Kidney (tissue), 14 donors: ENCODE data around the gene ABI3BP. TPM values are rescaled to one million over a fixed set of nuclear protein-coding genes. Genes with fewer than 3 reads are reported as not detected.

Experiments
- DNase-seq, 5 donors: peaks; one replicate each; pipeline ENCODE4 v3.0.0-alpha.2; 2013 to 2020
- FAIRE-seq: peaks from 2 replicates; lab custom pipeline; 2012; peaks lifted over from hg19 to GRCh38; lab: Jason Lieb, UNC
- H3K27ac ChIP-seq, 2 donors: one replicate each; pipeline ENCODE4 v1.7.0; 2013; ENCODE audit warnings: low read depth in 2 of 2, low read length in 2 of 2, inconsistent platforms in 1 of 2
- H3K27me3 ChIP-seq: one replicate; pipeline ENCODE4 v1.7.1; 2013; ENCODE audit warnings: low read length, inconsistent platforms; ENCODE audit not compliant: control insufficient read depth, insufficient read depth
- H3K36me3 ChIP-seq, 3 donors: one replicate each; pipeline versions ENCODE4 v1.7.0 to v1.7.1; 2013; ENCODE audit warnings: low read length in 3 of 3, control low read depth in 1 of 3, inconsistent platforms in 1 of 3; ENCODE audit not compliant: insufficient read depth in 3 of 3, control insufficient read depth in 2 of 3
- H3K4me1 ChIP-seq, 3 donors: one replicate each; pipeline versions ENCODE4 v1.7.0 to v1.7.1; 2013; ENCODE audit warnings: low read length in 3 of 3, inconsistent platforms in 1 of 3, low read depth in 1 of 3; ENCODE audit not compliant: control insufficient read depth in 2 of 3, insufficient read depth in 2 of 3
- H3K4me3 ChIP-seq, 3 donors: one replicate each; pipeline versions ENCODE4 v1.7.0 to v1.8.1; 2013; ENCODE audit warnings: low read length in 3 of 3, control low read depth in 1 of 3, inconsistent platforms in 1 of 3
- H3K9ac ChIP-seq, 3 donors: one replicate each; pipeline versions ENCODE4 v1.7.0 to v1.7.1; 2013; ENCODE audit warnings: low read length in 3 of 3, control low read depth in 1 of 3, inconsistent platforms in 1 of 3
- H3K9me3 ChIP-seq, 3 donors: one replicate each; pipeline versions ENCODE4 v1.7.0 to v1.7.1; 2013; ENCODE audit warnings: low read length in 3 of 3, control low read depth in 1 of 3, inconsistent platforms in 1 of 3; ENCODE audit not compliant: control insufficient read depth in 2 of 3, insufficient read depth in 1 of 3
- intact Hi-C: fragments of 100-400 bp; cut with DNase I; formaldehyde crosslinking; loops from one replicate; pipeline ENCODE4 v1.11.1; 2022
- polyA plus RNA-seq: library from polyadenylated mRNA; stranded (reverse); fragments of 350-450 nt; fragmentation: Illumina TruSeq; extraction: RNeasy Lipid Tissue Mini Kit (QIAGEN cat#74804); gene quantifications from one replicate; pipeline ENCODE4 v1.2.3, GENCODE V29; 2014; ENCODE audit warnings: low read depth, low replicate concordance; ENCODE audit not compliant: insufficient read depth
- total RNA-seq: library from RNA; stranded (reverse); fragmentation: NEBNext Ultra II Directional; extraction: Animal tissue kit (Norgen Biotek cat#: 25700); gene quantifications from one replicate; pipeline ENCODE4 v1.2.1, GENCODE V29; 2021
- TF ChIP-seq, protein P1 (sequence below): IDR thresholded peaks from 3 replicates; pipeline ENCODE4 v1.5.1; 2012; ENCODE audit warnings: mild to moderate bottlenecking, moderate library complexity, borderline replicate concordance; ENCODE audit not compliant: insufficient read depth; ENCODE audit errors: extremely low read depth
- donor health status: control.
- donor health status: control.
- donor health status: control.
- donor health status: control.
- donor health status: control.
- donor health status: DM: yes; HTN: yes; CAD: no.
- donor health status: Normal renal cell carcinoma (clear cell type).

Gene ABI3BP
- total and polyA plus RNA-seq, 2 donors from 2014 or later = 7.1 to 160 TPM

DNA sequence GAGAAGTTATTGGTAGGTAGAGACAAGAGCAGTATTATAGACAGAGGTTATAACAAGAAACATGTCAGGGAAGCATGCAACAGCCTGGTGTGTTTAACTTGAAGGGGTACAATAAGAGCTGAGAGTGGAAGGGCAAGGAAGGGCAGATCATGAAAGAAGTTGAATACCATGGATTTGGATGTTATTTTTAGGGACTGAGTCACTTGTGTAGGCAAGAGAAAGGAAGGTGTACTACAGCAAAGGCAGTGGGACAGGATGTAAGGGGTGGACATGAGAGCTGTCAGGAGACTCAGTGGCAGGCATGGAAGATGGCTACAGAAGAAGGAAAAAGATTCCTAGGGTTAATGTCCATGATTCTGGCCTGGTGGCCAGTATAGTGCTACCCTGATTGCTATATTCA, 217.6 kb downstream of the ABI3BP start:
- TF ChIP-seq, protein P1, sequence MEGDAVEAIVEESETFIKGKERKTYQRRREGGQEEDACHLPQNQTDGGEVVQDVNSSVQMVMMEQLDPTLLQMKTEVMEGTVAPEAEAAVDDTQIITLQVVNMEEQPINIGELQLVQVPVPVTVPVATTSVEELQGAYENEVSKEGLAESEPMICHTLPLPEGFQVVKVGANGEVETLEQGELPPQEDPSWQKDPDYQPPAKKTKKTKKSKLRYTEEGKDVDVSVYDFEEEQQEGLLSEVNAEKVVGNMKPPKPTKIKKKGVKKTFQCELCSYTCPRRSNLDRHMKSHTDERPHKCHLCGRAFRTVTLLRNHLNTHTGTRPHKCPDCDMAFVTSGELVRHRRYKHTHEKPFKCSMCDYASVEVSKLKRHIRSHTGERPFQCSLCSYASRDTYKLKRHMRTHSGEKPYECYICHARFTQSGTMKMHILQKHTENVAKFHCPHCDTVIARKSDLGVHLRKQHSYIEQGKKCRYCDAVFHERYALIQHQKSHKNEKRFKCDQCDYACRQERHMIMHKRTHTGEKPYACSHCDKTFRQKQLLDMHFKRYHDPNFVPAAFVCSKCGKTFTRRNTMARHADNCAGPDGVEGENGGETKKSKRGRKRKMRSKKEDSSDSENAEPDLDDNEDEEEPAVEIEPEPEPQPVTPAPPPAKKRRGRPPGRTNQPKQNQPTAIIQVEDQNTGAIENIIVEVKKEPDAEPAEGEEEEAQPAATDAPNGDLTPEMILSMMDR = no peak
- no peak for DNase-seq
- FAIRE-seq = no peak
- H3K27ac ChIP-seq = no peak overlapping the region
- no peak overlapping the region for H3K9ac ChIP-seq
- H3K9me3 ChIP-seq = no peaks in the 10 kb centered on the region
- H3K36me3 ChIP-seq = no peaks in the 10 kb centered on the region
- H3K27me3 ChIP-seq = no peaks in the 10 kb centered on the region
- intact Hi-C loops = no loop called here
- H3K4me3 ChIP-seq = no peak overlapping the region
- no peaks in the 10 kb centered on the region for H3K4me1 ChIP-seq

DNA sequence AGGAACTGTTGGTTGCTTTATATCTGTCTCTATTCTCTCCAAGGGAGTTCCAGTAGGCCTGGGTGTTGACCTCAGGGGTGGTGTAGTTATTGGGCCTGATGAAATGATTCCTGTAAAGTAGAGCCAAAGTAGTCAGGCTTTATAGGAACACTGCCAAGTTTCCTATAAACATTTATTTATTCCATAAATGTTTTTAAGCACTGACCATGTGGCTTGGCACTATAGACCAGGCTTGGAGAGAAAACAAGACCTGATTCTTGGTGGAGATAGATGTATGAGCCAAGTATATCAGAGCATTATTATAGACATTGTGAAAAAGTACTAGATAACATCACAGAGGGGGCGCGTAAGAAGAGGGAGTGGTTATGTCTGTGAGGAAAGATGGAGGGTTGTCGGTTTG, 218.0 kb downstream of the ABI3BP start:
- no peak for FAIRE-seq
- H3K36me3 ChIP-seq = no peaks in the 10 kb centered on the region

DNA sequence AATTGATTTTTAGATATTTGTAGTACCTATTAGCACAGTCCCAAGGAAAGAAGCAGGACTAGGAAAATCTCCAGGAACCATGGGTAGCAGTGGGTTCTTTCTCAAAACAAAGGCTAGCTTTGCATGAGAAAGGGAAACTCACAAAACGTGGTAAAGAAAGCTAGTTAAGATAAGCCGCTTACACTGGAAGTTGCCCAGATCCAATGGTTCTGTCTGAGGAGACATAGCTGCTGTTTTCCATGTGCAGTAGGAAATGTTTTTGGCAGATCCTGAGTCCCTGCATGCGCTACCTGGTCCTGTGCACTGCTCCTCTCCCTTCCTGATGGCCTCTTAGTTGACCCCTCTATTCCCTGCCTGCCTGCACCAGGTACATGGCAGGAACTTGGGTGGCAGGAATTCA, 223.5 kb downstream of the ABI3BP start:
- Histone ChIP-seq H3K27ac (no peak overlapping the region), H3K27me3 (no peaks in the 10 kb centered on the region), H3K4me3 (no peak overlapping the region), H3K9ac (no peak overlapping the region), H3K36me3 (no peaks in the 10 kb centered on the region), H3K9me3 (no peaks in the 10 kb centered on the region), H3K4me1 (no peaks in the 10 kb centered on the region)
- intact Hi-C loops = no loop called here
- no peak for FAIRE-seq
- TF ChIP-seq, protein P1 = no peak
- no peak for DNase-seq

More for the DNA sequence above, 218.0 kb downstream of the ABI3BP start:
- DNase-seq = no peak
- intact Hi-C loops = no loop called here
- Histone ChIP-seq H3K9me3 (no peaks in the 10 kb centered on the region), H3K27ac (no peak overlapping the region), H3K27me3 (no peaks in the 10 kb centered on the region), H3K4me1 (no peaks in the 10 kb centered on the region), H3K9ac (no peak overlapping the region), H3K4me3 (no peak overlapping the region)
- TF ChIP-seq, protein P1 = no peak

DNA sequence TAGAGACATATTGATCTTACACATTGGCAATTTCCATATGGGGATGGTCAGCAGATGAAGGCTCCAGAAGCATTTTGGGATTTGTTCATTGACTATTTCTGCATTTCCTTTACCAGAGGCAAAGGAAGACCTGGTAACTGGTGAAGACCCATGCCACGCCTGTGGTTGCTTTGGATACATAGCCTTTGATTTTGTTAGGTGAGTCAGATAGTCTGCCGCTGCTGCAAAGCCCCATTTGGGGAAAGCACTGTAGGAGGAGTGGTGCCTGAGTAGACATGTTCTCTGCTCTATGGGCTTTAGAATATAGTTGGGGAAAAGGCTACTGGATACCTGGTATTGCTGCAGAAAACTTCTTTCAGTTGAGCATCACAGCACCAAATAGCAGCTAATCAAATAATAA, 227.2 kb downstream of the ABI3BP start:
- H3K4me1 ChIP-seq = peaks cover 0 to 2% (median 0%) of the 10 kb centered on the region in 3 donors
- no peak overlapping the region for H3K4me3 ChIP-seq
- DNase-seq (no peak), FAIRE-seq (no peak)
- intact Hi-C loops = no loop called here
- H3K27ac ChIP-seq = no peak overlapping the region
- H3K9ac ChIP-seq = no peak overlapping the region
- TF ChIP-seq, protein P1 = no peak
- no peaks in the 10 kb centered on the region for H3K36me3 ChIP-seq
- H3K27me3 ChIP-seq = no peaks in the 10 kb centered on the region
- H3K9me3 ChIP-seq = no peaks in the 10 kb centered on the region
